Activated T-cell treated with anti-CD3 and anti-CD28 coated beads, Interleukin-2, amount 50 U/mL, for 24 hours (primary cell): Measurements from ENCODE around the gene KMT2D.
A peak's percentile ranks its signal among the peaks of the same experiment; 100 is the strongest.

ENCODE experiments used
- DNase-seq: peaks from one replicate; pipeline ENCODE4 v3.0.0-alpha.2; 2020
- H3K27ac Mint-ChIP-seq: 2 replicates; pipeline ENCODE4 v1.8.0; 2020; ENCODE audit warnings: mild to moderate bottlenecking, mixed read lengths
- H3K27me3 Mint-ChIP-seq: 2 replicates; pipeline ENCODE4 v1.8.0; 2020; ENCODE audit warnings: mixed read lengths
- H3K36me3 Mint-ChIP-seq: 2 replicates; pipeline ENCODE4 v1.8.0; 2020; ENCODE audit warnings: low read depth, mixed read lengths
- H3K4me1 Mint-ChIP-seq: 2 replicates; pipeline ENCODE4 v1.8.0; 2020; ENCODE audit warnings: low read depth, mixed read lengths
- H3K4me3 Mint-ChIP-seq: 2 replicates; pipeline ENCODE4 v1.8.0; 2020; ENCODE audit warnings: mild to moderate bottlenecking, moderate library complexity, mixed read lengths
- H3K9me3 Mint-ChIP-seq: 2 replicates; pipeline ENCODE4 v1.8.0; 2020; ENCODE audit warnings: mixed read lengths

Gene KMT2D, protein sequence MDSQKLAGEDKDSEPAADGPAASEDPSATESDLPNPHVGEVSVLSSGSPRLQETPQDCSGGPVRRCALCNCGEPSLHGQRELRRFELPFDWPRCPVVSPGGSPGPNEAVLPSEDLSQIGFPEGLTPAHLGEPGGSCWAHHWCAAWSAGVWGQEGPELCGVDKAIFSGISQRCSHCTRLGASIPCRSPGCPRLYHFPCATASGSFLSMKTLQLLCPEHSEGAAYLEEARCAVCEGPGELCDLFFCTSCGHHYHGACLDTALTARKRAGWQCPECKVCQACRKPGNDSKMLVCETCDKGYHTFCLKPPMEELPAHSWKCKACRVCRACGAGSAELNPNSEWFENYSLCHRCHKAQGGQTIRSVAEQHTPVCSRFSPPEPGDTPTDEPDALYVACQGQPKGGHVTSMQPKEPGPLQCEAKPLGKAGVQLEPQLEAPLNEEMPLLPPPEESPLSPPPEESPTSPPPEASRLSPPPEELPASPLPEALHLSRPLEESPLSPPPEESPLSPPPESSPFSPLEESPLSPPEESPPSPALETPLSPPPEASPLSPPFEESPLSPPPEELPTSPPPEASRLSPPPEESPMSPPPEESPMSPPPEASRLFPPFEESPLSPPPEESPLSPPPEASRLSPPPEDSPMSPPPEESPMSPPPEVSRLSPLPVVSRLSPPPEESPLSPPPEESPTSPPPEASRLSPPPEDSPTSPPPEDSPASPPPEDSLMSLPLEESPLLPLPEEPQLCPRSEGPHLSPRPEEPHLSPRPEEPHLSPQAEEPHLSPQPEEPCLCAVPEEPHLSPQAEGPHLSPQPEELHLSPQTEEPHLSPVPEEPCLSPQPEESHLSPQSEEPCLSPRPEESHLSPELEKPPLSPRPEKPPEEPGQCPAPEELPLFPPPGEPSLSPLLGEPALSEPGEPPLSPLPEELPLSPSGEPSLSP (N-terminal part only)

DNA sequence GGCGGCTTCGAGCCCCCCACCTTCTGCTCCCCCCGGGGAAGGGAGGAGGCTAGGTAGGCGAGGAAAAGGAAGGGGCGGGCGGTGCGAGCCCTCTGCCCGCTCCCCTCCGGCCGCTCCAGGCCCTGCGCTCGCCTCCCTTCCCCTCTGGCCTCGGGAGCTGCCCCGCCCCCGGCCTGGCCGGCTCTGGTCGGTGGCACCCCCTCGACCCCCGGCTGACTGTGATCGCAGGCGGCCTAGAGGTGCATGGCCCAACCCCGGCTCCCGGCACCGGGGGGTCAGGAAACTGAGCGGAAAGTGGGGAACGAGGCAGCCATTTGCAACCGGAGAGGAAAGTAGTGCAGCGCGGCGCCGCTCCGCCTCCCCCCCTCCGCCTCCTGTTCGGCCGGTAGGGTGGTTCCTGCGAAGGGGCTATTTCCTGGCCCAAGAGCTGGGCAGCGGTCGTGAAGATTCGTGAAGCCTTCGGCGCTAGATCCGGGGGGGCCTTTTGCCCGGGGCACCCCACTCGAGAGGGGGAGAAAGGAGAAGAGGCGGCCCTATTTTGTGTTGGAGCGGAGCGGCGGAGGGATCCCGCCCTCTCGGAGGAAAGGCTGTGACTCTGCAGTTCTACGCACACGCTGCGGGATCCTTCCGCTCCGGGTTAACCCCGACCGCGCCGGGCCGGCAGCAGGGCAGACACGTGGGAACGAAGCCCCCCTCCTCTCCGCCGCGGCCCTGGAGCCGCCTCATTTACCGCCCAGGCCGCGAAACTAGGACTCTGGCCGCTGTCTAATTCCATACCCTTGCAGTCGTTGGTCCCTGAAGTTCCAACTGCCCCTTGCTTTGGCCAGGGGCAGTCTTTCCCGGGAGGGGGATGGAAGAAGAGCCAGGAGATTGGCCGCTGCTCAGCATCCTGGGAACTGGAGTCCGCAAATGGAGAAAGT is at the start of gene KMT2D:
Gene KMT2D, minus strand, starts transcription at position 558 of the 920 bp plus-strand sequence. CDS start 5,470 bp downstream, outside the sequence.
- peaks cover 57% of the 10 kb centered on the region for H3K36me3 Mint-ChIP-seq
- no peaks in the 10 kb centered on the region for H3K9me3 Mint-ChIP-seq
- peak within 1 kb of the TSS; percentile 98 for H3K4me3 Mint-ChIP-seq
- no peaks in the 10 kb centered on the region for H3K27me3 Mint-ChIP-seq
- peaks cover 42% of the 10 kb centered on the region for H3K4me1 Mint-ChIP-seq
- DNase-seq: peak; percentile 92
- peak within 1 kb of the TSS; percentile 99 for H3K27ac Mint-ChIP-seq

DNA sequence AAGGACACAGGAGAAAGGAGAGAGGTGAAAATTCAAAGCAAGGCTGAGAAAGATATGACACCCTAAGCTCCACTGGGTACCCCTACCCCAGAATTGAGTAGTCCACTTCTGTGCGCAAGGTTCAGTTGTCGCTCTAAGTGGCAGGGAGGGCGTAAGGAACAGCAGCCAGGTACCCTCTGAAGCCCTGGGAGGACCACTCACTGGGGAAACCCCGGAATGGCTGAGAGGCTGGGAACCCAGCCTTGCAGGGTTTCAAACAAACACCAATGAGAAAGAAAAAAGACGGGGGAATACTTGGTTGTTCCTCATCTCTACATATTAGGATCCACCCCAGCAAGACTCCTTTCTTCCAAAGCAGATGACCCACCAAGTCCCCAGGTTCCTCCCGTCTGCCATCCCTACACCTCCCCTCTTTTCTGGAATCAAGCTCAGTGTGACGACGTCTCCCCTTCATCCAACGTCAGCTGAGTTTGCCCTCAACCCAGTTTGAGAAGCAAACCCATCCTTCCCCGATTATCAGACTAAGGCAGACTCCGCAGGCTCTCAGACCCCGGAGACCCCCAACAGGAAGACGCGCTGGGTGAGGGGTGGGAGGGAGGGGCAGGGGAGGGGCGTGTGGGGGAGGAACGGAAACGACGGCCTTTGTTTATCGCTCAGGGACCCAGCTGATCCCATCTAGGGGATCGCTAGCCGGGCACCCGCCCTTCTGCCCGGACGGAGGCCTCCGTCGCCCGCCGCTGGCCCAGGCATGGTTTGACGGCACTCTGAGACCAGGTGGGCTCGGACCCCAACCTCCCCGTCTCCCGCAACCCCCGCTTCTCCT is 49.3 kb upstream of the KMT2D start:
- H3K4me1 Mint-ChIP-seq: peaks cover 38% of the 10 kb centered on the region

DNA sequence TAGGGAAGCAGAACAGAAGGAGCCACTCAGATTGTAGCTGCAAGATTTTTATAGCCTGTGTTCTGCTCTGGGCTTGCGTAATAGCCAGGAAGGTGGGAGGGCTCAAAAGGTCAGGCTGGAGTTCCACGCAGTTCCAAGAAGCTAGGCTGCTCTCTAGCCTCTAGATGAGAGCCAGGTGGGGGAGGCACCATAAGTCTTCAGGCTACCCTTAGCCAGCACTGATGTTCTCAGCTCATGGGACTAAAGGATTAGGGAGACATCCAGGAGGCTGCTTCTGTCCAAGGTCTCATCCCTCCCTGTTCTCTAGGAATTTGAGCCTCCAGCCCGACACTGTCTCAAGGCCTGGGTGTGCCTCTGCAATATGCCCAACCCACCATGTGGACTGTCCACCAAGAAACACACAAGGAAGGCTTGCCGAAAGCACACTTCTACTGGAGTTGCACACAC is 48.4 kb upstream of the KMT2D start:
- Mint-ChIP-seq H3K4me1 (peaks cover 38% of the 10 kb centered on the region), H3K36me3 (peaks cover 28% of the 10 kb centered on the region), H3K4me3 (peak overlapping the region; percentile 95), H3K9me3 (no peaks in the 10 kb centered on the region), H3K27me3 (no peaks in the 10 kb centered on the region), H3K27ac (peak overlapping the region; percentile 89)
- DNase-seq: no peak

More for the DNA sequence above, 49.3 kb upstream of the KMT2D start:
- Mint-ChIP-seq H3K27me3 (no peaks in the 10 kb centered on the region), H3K9me3 (no peaks in the 10 kb centered on the region), H3K27ac (peak overlapping the region; percentile 92), H3K36me3 (peaks cover 21% of the 10 kb centered on the region), H3K4me3 (peak overlapping the region; percentile 95)
- DNase-seq: no peak

DNA sequence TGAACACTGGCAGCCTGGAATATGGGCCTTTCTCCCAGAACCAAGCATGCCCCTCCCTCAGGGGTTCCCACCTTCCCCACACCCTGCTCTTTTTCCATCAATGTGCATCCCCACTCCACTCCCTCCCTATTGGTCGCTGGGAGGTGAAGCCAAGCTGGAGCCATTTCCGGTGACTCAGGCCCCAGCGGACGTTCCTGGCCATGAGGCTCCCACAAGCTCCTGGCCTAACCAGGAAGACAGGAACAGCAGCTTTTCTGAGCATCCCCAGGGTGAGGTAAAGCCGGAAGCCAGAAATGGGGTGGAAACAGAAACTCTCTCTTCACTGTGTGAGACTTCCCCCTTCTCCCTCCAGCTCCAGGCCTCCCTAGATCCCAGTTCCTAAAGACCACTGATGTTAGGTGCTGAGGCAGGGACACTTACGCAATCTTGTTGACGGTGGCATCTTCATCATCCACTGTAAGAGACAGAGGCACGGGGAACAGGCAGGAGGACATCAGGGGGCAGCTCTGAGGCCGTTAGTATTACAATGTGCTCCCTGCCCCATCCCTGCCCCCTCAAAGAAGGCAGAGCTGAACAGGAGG is 45.0 kb upstream of the KMT2D start:
- H3K36me3 Mint-ChIP-seq: peaks cover 58% of the 10 kb centered on the region
- peaks cover 29% of the 10 kb centered on the region for H3K4me1 Mint-ChIP-seq

DNA sequence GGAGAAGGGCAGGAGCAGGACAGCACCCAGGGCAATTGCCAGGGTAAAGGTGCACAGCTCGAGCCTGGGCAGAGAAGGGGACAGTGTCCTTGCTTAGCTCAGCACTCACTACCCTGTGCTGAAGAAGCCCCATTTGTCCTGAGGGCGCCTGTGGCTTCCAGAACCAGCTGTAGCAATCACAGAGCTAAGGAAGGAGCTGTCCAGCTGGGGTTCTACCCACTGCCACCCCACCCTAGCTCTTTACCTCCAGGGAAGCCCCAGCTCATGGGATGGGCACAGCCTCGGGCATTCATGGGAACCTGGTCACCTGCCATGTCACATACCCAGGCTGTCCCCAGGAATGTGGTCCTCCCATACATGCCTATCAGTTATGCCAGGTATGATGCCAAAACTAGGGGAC is 44.2 kb upstream of the KMT2D start:
- Mint-ChIP-seq H3K36me3 (peaks cover 59% of the 10 kb centered on the region), H3K9me3 (no peaks in the 10 kb centered on the region), H3K4me3 (no peak overlapping the region), H3K27ac (no peak overlapping the region), H3K4me1 (peaks cover 25% of the 10 kb centered on the region), H3K27me3 (no peaks in the 10 kb centered on the region)
- DNase-seq: no peak

More for the DNA sequence above, 45.0 kb upstream of the KMT2D start:
- no peak for DNase-seq
- H3K27me3 Mint-ChIP-seq: no peaks in the 10 kb centered on the region
- no peak overlapping the region for H3K4me3 Mint-ChIP-seq
- no peak overlapping the region for H3K27ac Mint-ChIP-seq
- no peaks in the 10 kb centered on the region for H3K9me3 Mint-ChIP-seq

DNA sequence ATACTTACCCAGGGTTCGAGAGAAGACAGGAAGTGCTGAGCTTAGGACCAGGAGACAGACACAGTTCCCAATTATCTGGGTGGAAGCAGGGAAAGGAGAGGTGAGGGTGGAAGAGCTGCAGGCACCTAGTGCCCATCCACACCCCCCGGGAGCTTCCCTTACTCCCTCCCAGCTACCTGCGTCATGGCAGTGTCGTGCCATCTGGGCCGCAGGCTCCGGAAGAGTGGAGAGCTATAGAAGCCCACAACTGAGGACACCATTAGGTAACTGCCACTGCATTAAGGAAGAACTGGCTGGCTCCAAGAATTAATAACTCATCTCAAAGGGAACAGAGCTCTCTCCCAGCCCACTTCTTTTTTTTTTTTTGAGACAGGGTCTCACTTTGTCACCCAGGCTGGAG is 39.8 kb upstream of the KMT2D start:
- Mint-ChIP-seq H3K27me3 (peaks cover 3% of the 10 kb centered on the region), H3K27ac (no peak overlapping the region), H3K9me3 (no peaks in the 10 kb centered on the region), H3K4me1 (no peaks in the 10 kb centered on the region), H3K4me3 (no peak overlapping the region), H3K36me3 (peaks cover 71% of the 10 kb centered on the region)
- DNase-seq: no peak

DNA sequence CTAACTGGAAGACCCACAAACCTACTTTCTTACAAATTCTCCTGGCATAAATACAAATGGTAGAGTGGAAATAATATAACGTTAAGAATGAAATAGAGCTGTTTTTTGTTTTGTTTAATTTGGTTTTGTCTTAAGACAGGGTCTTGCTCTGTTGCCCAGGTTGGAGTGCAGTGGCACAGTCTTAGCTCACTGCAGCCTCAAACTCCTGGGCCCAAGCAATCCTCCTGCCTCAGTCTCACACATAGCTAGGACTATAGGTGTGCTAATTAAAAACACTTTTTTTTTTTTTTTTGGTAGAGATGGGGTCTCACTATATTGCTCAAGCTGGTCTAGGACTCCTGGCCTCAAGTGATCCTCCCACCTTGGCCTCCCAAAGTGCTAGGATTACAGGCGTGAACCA is 38.1 kb upstream of the KMT2D start:
- H3K27me3 Mint-ChIP-seq: peaks cover 19% of the 10 kb centered on the region
- H3K9me3 Mint-ChIP-seq: no peaks in the 10 kb centered on the region
- H3K4me1 Mint-ChIP-seq: peaks cover 5% of the 10 kb centered on the region
- DNase-seq: no peak
- H3K27ac Mint-ChIP-seq: no peak overlapping the region
- H3K36me3 Mint-ChIP-seq: peaks cover 60% of the 10 kb centered on the region
- H3K4me3 Mint-ChIP-seq: no peak overlapping the region

DNA sequence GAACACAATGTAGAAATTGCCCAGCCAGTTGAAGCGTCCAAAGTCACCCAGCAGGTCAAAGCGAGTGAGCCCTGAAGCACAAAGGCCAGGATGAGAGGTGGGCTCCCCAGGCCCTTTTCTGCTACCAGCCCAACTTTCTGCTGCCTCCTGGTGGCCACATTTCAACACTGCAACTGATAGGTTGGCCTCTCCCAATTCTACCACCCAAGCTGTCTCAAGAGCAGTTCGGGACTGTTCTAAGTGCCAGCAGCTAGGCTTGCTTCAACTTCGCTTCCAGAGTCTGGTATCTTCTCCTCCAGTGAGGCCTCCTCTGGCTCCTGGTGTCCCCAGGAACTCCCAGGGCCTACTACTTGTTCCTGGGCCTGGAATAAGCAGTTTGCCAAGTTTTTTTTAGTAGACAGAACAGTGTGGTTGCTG is 37.4 kb upstream of the KMT2D start:
- Mint-ChIP-seq H3K9me3 (no peaks in the 10 kb centered on the region), H3K4me1 (peaks cover 8% of the 10 kb centered on the region), H3K36me3 (peaks cover 54% of the 10 kb centered on the region), H3K27ac (no peak overlapping the region), H3K27me3 (peaks cover 25% of the 10 kb centered on the region), H3K4me3 (no peak overlapping the region)
- peak; percentile 71 for DNase-seq

DNA sequence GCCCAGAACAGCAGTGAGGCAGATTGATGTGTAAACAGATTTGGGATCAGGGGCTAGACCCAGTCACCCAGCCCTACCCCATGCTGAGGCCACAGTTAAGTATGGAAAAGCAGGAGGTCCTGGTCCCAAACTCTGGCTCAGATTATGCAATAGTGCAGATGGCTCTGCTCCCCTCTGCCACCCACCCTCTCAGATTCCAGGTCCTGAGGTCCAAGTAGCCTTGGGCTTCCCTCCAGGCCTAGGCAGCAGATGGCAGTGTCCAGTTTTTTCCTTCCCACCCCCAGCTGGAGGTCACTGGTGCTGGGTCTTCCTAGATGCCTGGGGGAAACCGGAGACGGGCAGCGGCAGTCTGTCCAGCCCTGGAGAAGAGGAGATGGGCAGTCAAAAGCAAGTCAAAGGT is 36.8 kb upstream of the KMT2D start:
- Mint-ChIP-seq H3K27me3 (peaks cover 30% of the 10 kb centered on the region), H3K4me1 (peaks cover 11% of the 10 kb centered on the region), H3K4me3 (no peak overlapping the region), H3K36me3 (peaks cover 48% of the 10 kb centered on the region), H3K9me3 (no peaks in the 10 kb centered on the region), H3K27ac (no peak overlapping the region)
- no peak for DNase-seq

DNA sequence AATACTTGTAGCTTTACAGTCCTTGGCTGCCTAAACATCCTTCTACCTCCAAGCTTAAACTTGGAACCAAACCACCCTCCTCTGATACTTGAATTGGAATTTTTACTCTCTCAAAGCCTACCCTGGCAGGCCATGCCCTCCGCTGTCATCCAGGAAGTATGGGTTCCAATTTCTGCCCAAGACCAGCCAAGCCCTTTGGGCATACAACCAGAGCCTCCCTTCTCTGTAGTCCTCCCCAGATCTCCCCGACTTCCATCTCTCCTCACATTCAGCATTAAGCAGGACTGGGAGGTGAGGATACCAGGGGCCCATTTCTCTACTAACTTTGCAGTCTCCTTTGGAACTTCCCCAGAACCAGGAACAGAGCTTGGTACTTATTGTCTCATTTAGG is 34.4 kb upstream of the KMT2D start:
- no peak for DNase-seq
- peaks cover 32% of the 10 kb centered on the region for H3K4me1 Mint-ChIP-seq
- no peak overlapping the region for H3K27ac Mint-ChIP-seq
- no peaks in the 10 kb centered on the region for H3K9me3 Mint-ChIP-seq
- H3K4me3 Mint-ChIP-seq: no peak overlapping the region
- peaks cover 53% of the 10 kb centered on the region for H3K27me3 Mint-ChIP-seq
- H3K36me3 Mint-ChIP-seq: peaks cover 25% of the 10 kb centered on the region

DNA sequence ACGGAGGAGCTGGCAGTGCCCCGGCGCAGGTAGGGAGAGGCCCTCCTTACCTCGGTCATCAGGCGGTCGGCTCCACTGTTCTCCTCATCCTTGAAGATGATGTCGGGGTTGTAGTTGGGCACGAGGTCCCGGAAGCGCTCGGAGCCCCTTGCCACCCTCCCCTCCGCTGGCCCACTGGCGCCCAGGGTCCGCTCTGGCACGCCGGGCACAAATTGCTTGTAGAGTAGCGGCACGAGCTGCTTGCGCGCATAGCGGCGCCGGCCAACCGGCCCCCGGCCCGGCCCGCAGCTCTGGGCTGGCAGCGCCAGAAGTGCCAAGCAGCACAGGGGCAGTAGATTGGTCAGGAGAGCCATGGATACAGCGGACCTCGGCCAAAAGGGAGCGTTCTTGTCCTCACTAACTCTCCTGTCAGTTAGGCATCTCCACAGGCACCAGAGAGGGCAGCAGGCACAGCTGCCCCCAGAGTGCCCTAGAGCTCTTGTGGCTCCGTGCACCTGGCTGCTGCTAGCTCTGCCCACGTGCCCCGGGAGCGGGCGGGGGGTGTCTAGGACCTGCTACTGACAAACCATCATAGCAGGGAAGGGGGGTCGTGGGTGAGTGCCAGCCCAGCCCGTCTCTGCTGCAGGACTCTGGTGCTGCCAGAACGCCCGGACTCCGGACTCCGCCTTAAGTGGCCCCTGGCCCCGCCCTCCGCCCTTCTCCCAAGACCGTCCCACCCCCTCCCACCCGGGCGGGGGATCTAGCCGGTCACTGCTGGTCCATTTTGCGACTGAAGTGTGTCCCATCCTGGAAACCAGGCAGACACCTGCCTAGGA is 33.8 kb upstream of the KMT2D start, which contains the start of gene DHH:
Gene DHH, minus strand, starts transcription at position 642 of the 815 bp plus-strand sequence. Its CDS starts 289 bp downstream, at position 353.
- Mint-ChIP-seq H3K9me3 (no peaks in the 10 kb centered on the region), H3K4me3 (no peak within 1 kb of the TSS), H3K36me3 (peaks cover 21% of the 10 kb centered on the region), H3K27ac (no peak within 1 kb of the TSS), H3K27me3 (peaks cover 58% of the 10 kb centered on the region), H3K4me1 (peaks cover 36% of the 10 kb centered on the region)
- peak; percentile 36 for DNase-seq

DNA sequence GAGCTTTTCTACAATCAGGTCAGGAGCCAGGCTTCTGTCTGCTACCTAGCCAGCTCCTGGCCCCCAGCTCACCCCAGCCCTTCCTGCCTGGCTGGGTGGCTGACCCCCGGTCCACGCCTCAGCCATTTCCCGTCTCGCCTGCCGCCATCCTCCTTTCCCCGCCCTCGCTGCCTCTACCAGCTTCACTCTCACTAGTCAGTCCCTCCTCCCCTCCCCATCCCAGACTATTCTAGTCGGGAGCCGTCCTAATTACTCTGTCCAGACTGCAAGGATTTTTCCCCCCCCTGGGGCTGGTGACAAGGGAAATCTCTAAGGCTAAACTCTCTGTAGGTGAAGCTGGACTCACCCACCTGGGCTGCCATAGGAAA is 33.2 kb upstream of the KMT2D start:
- Mint-ChIP-seq H3K27ac (no peak overlapping the region), H3K4me3 (no peak overlapping the region)

More for the DNA sequence above, 33.2 kb upstream of the KMT2D start:
- DNase-seq: no peak
- Mint-ChIP-seq H3K27me3 (peaks cover 63% of the 10 kb centered on the region), H3K36me3 (peaks cover 19% of the 10 kb centered on the region), H3K4me1 (peaks cover 36% of the 10 kb centered on the region), H3K9me3 (no peaks in the 10 kb centered on the region)
